Measurements from ENCODE around the gene C3.
"Not testable (repeated sequence)": the region's sequence is repeated elsewhere in the genome, so short reads cannot be mapped to it uniquely, and the experiment has no call there.

The C3 gene

GRCh38 chr19:6686628-6686975 lies 33.8 kb downstream of the C3 start:
- no peak for DNase-seq

GRCh38 chr19:6685962-6686627 lies 34.4 kb downstream of the C3 start:
- DNase-seq = peak; percentile 39

- no peak for DNase-seq
Measured at GRCh38 chr19:6685482-6685881, 35.0 kb downstream of the C3 start.

- DNase-seq = no peak
Measured at GRCh38 chr19:6683971-6684370, 36.5 kb downstream of the C3 start.

GRCh38 chr19:6682607-6683128 lies 37.8 kb downstream of the C3 start:
- no peak for DNase-seq

- DNase-seq = peak; percentile 78
Measured at GRCh38 chr19:6680141-6680540, 40.3 kb downstream of the C3 start.

GRCh38 chr19:6679139-6679538 lies 41.3 kb downstream of the C3 start:
- no peak for DNase-seq

GRCh38 chr19:6678690-6679109 lies 41.8 kb downstream of the C3 start:
- peak; percentile 94 for DNase-seq

- DNase-seq = peak; percentile 60
Measured at GRCh38 chr19:6677883-6678689, 42.4 kb downstream of the C3 start.

- DNase-seq = no peak
Measured at GRCh38 chr19:6677495-6677882, 43.0 kb downstream of the C3 start.

GRCh38 chr19:6676288-6676687 lies 44.2 kb downstream of the C3 start:
- DNase-seq = no peak

GRCh38 chr19:6674868-6675305 lies 45.6 kb downstream of the C3 start:
- peak; percentile 75 for DNase-seq

- DNase-seq = not testable (repeated sequence)
Measured at GRCh38 chr19:6674408-6674807, 46.0 kb downstream of the C3 start.

GRCh38 chr19:6672693-6673290 lies 47.7 kb downstream of the C3 start:
- DNase-seq = no peak

GRCh38 chr19:6671960-6672359 lies 48.5 kb downstream of the C3 start:
- no peak for DNase-seq

GRCh38 chr19:6668691-6669090 lies 51.8 kb downstream of the C3 start:
- DNase-seq = peak; percentile 24

GRCh38 chr19:6667114-6667627 lies 53.3 kb downstream of the C3 start:
- DNase-seq = peak; percentile 70

- no peak for DNase-seq
Measured at GRCh38 chr19:6664916-6665315, 55.5 kb downstream of the C3 start.

GRCh38 chr19:6663236-6664201 lies 56.9 kb downstream of the C3 start:
- DNase-seq = peak; percentile 91

GRCh38 chr19:6662702-6663101 lies 57.7 kb downstream of the C3 start:
- peak; percentile 43 for DNase-seq

GRCh38 chr19:6661509-6662244 lies 58.8 kb downstream of the C3 start:
- DNase-seq = peak; percentile 94

GRCh38 chr19:6660930-6661329 lies 59.5 kb downstream of the C3 start:
- no peak for DNase-seq
